Uterus (tissue), 4 donors: ENCODE measurements around the gene FMC1. TPM values are rescaled to one million over a fixed set of nuclear protein-coding genes. Genes with fewer than 3 reads are reported as not detected.

ENCODE experiments used
- DNase-seq, 2 donors: peaks; one replicate each; pipeline ENCODE4 v3.0.0-alpha.2; 2019 to 2020
- H3K27ac ChIP-seq, 2 donors: fragments of 200-600 bp; sonication (generic); 1 replicate in 1 of 2; 2 replicates in 1 of 2; pipeline ENCODE4 v1.5.1; 2016 to 2018
- H3K27me3 ChIP-seq, 2 donors: fragments of 200-600 bp; sonication (generic); one replicate each; pipeline ENCODE4 v1.5.1; 2018 to 2019; ENCODE audit warnings: control low read depth in 1 of 2
- H3K36me3 ChIP-seq, 2 donors: fragments of 200-600 bp; sonication (generic); one replicate each; pipeline ENCODE4 v1.5.1; 2019; ENCODE audit warnings: control low read depth in 1 of 2
- H3K4me1 ChIP-seq, 2 donors: fragments of 200-600 bp; sonication (generic); one replicate each; pipeline ENCODE4 v1.5.1; 2018 to 2019; ENCODE audit warnings: control low read depth in 1 of 2
- H3K4me3 ChIP-seq, 2 donors: fragments of 200-600 bp; sonication (generic); 1 replicate in 1 of 2; 2 replicates in 1 of 2; pipeline ENCODE4 v1.5.1; 2018 to 2019; ENCODE audit warnings: mild to moderate bottlenecking in 1 of 2
- H3K9me3 ChIP-seq, 2 donors: fragments of 200-600 bp; sonication (generic); one replicate each; pipeline ENCODE4 v1.5.1; 2019; ENCODE audit warnings: control low read depth in 1 of 2
- CTCF ChIP-seq, 4 experiments: fragments of 200-600 bp in 2 of 4; fragments of 450-650 bp in 2 of 4; sonication (generic) in 2 of 4; IDR thresholded peaks; one replicate each; pipeline ENCODE4 v1.5.1; 2016 to 2019; ENCODE audit warnings: antibody characterized with exemption in 4 of 4, mild to moderate bottlenecking in 2 of 4, moderate library complexity in 1 of 4
- POLR2A ChIP-seq, 2 donors: fragments of 450-650 bp; IDR thresholded peaks; one replicate each; pipeline ENCODE4 v1.6.1; 2016; ENCODE audit warnings: antibody characterized with exemption in 2 of 2, mild to moderate bottlenecking in 1 of 2, moderate library complexity in 1 of 2
- intact Hi-C: fragments of 100-400 bp; cut with DNase I; formaldehyde crosslinking; loops from one replicate; pipeline ENCODE4 v1.15.1; 2023; ENCODE audit warnings: low total_unique reads
- total RNA-seq, 4 donors: library from RNA; depleted of rRNA in 3 of 4; stranded (reverse); fragments of >200 nt in 3 of 4; gene quantifications; one replicate each; pipeline versions ENCODE4 v1.1.0 to v1.2.4, GENCODE V29; 2014 to 2023
- donor health status: DM: yes; HTN: yes; CAD: no.

The FMC1 gene
- total RNA-seq, 4 donors from 2014 or later = 4.1 to 17.9 (median 8.6) TPM

GRCh38 chr7:139360210-139360947 is 19.2 kb downstream of the FMC1 start:
- Histone ChIP-seq H3K9me3 (no peaks in the 10 kb centered on the region), H3K36me3 (no peaks in the 10 kb centered on the region), H3K4me3 (peak overlapping the region; percentile 79 to 100), H3K27ac (peak overlapping the region; percentile 99 to 100), H3K27me3 (no peaks in the 10 kb centered on the region), H3K4me1 (no peaks in the 10 kb centered on the region)
- intact Hi-C loops = no loop called here
- no peak for TF ChIP-seq CTCF (IDR thresholded peaks at IDR 0.05)
- peak; percentile 60 to 82 for TF ChIP-seq POLR2A (IDR thresholded peaks at IDR 0.05)
- DNase-seq = peak; percentile 97

- no peak for DNase-seq
Measured at GRCh38 chr7:139360948-139361307, 19.8 kb downstream of the FMC1 start.

GRCh38 chr7:139361523-139361922 is 20.4 kb downstream of the FMC1 start:
- peak overlapping the region in 1 of 2 donors; percentile 79 for H3K4me3 ChIP-seq
- intact Hi-C loops = no loop called here
- TF ChIP-seq POLR2A (IDR thresholded peaks at IDR 0.05) (no peak), CTCF (IDR thresholded peaks at IDR 0.05) (no peak)
- no peak overlapping the region for H3K27ac ChIP-seq
- H3K36me3 ChIP-seq = no peaks in the 10 kb centered on the region
- H3K9me3 ChIP-seq = no peaks in the 10 kb centered on the region
- no peak for DNase-seq
- no peaks in the 10 kb centered on the region for H3K27me3 ChIP-seq
- no peaks in the 10 kb centered on the region for H3K4me1 ChIP-seq

More at GRCh38 chr7:139360948-139361307, 19.8 kb downstream of the FMC1 start:
- Histone ChIP-seq H3K4me1 (no peaks in the 10 kb centered on the region), H3K4me3 (peak overlapping the region; percentile 79 to 100), H3K27me3 (no peaks in the 10 kb centered on the region), H3K36me3 (no peaks in the 10 kb centered on the region), H3K9me3 (no peaks in the 10 kb centered on the region), H3K27ac (peak overlapping the region; percentile 99 to 100)
- TF ChIP-seq POLR2A (IDR thresholded peaks at IDR 0.05) (no peak), CTCF (IDR thresholded peaks at IDR 0.05) (no peak)
- intact Hi-C loops = no loop called here

- no peaks in the 10 kb centered on the region for H3K4me1 ChIP-seq
- H3K27me3 ChIP-seq = no peaks in the 10 kb centered on the region
- intact Hi-C loops = no loop called here
- no peaks in the 10 kb centered on the region for H3K36me3 ChIP-seq
- TF ChIP-seq CTCF (IDR thresholded peaks at IDR 0.05) (no peak), POLR2A (IDR thresholded peaks at IDR 0.05) (no peak)
- H3K4me3 ChIP-seq = no peak overlapping the region
- H3K27ac ChIP-seq = no peak overlapping the region
- no peaks in the 10 kb centered on the region for H3K9me3 ChIP-seq
- DNase-seq = no peak
Measured at GRCh38 chr7:139362302-139362701, 21.2 kb downstream of the FMC1 start.

GRCh38 chr7:139362981-139363380 is 21.8 kb downstream of the FMC1 start:
- Histone ChIP-seq H3K4me3 (no peak overlapping the region), H3K27me3 (no peaks in the 10 kb centered on the region), H3K36me3 (no peaks in the 10 kb centered on the region), H3K4me1 (no peaks in the 10 kb centered on the region), H3K27ac (no peak overlapping the region), H3K9me3 (no peaks in the 10 kb centered on the region)
- DNase-seq = no peak
- TF ChIP-seq CTCF (IDR thresholded peaks at IDR 0.05) (no peak), POLR2A (IDR thresholded peaks at IDR 0.05) (no peak)
- intact Hi-C loops = no loop called here
